Heart left ventricle (tissue), 16 donors: ENCODE data around the gene SPATA2. TPM values are rescaled to one million over a fixed set of nuclear protein-coding genes. Genes with fewer than 3 reads are reported as not detected.

ENCODE experiments used
- ATAC-seq, 4 donors: fragments of 200-7000 bp; cut with Tn5 transposase; one replicate each; pipeline ENCODE4 v1.9.1; 2020 to 2022; ENCODE audit warnings: moderate library complexity in 4 of 4, mild to moderate bottlenecking in 3 of 4, moderate number of reproducible peaks in 1 of 4
- DNase-seq, 5 donors: peaks; one replicate each; pipeline ENCODE4 v3.0.0-alpha.2; 2020
- H3K27ac ChIP-seq, 12 donors: fragments of 200-600 bp; sonication (generic) in 4 of 12; one replicate each; pipeline versions ENCODE4 v1.5.0 to v1.8.0; 2016 to 2022; ENCODE audit warnings: mild to moderate bottlenecking in 2 of 12
- H3K27me3 ChIP-seq, 9 donors: fragments of 200-600 bp; sonication (generic) in 2 of 9; one replicate each; pipeline versions ENCODE4 v1.5.1 to v1.8.0; 2016 to 2022; ENCODE audit warnings: mild to moderate bottlenecking in 3 of 9
- H3K36me3 ChIP-seq, 9 donors: fragments of 200-600 bp; sonication (generic) in 2 of 9; one replicate each; pipeline versions ENCODE4 v1.5.0 to v1.8.0; 2018 to 2022; ENCODE audit warnings: mild to moderate bottlenecking in 2 of 9
- H3K4me1 ChIP-seq, 12 donors: fragments of 200-600 bp; sonication (generic) in 4 of 12; one replicate each; pipeline versions ENCODE4 v1.5.0 to v1.8.0; 2016 to 2022; ENCODE audit warnings: mild to moderate bottlenecking in 3 of 12
- H3K4me3 ChIP-seq, 12 donors: fragments of 200-600 bp; sonication (generic) in 4 of 12; one replicate each; pipeline versions ENCODE4 v1.5.0 to v1.8.0; 2017 to 2022; ENCODE audit warnings: mild to moderate bottlenecking in 9 of 12, moderate library complexity in 4 of 12
- H3K9me3 ChIP-seq, 12 donors: fragments of 200-600 bp; sonication (generic) in 4 of 12; one replicate each; pipeline versions ENCODE4 v1.5.0 to v1.8.0; 2016 to 2022; ENCODE audit warnings: mild to moderate bottlenecking in 1 of 12
- POLR2A ChIP-seq, 2 donors: fragments of 450-650 bp; IDR thresholded peaks; one replicate each; pipeline ENCODE4 v1.6.1; 2017; ENCODE audit warnings: antibody characterized with exemption in 2 of 2, mild to moderate bottlenecking in 2 of 2, moderate library complexity in 2 of 2
- WGBS, 4 donors: extraction: QIAGEN DNeasy Blood & Tissue Kit in 2 of 4; methylation state at CpG; one replicate each; pipeline versions ENCODE4 v1.1.5 to v1.1.7; 2013 to 2018; 5-methylcytosine and 5-hydroxymethylcytosine counted together
- intact Hi-C, 10 donors: fragments of 100-400 bp; cut with DNase I; formaldehyde crosslinking; loops; one replicate each; pipeline versions ENCODE4 v1.11.1 to v1.14.2; 2022
- polyA plus RNA-seq, 2 donors: library from polyadenylated mRNA; stranded (reverse); fragments of 200-250 nt; gene quantifications; one replicate each; pipeline ENCODE4 v1.2.3, GENCODE V29; 2013
- total RNA-seq, 9 donors: library from RNA; depleted of rRNA in 2 of 9; stranded (reverse); fragments of >200 nt in 2 of 9; fragmentation: NEBNext Ultra II Directional in 3 of 9; extraction: Animal tissue kit (Norgen Biotek cat#: 25700) in 3 of 9; gene quantifications; one replicate each; pipeline versions ENCODE4 v1.1.0 to v1.2.4, GENCODE V29; 2016 to 2023
- TF ChIP-seq, protein P1 (sequence below), 12 donors: fragments of 200-600 bp; sonication (generic) in 4 of 12; IDR thresholded peaks; one replicate each; pipeline versions ENCODE4 v1.5.0 to v1.8.0; 2018 to 2022; ENCODE audit warnings: antibody characterized with exemption in 12 of 12, mild to moderate bottlenecking in 5 of 12
- donor health status: ischemic (EF 13 %, LVEDD 7.1; RV severe dilation, severe dysfunction).
- donor health status: healthy with polysubstance abuse.
- donor health status: DM: no; HTN: yes; CAD: no.
- donor health status: DM: no; HTN: no; CAD: no.
- donor health status: ischemic (EF 25% LVEDD 6.9; RV normal size, moderate dysfunction).
- donor health status: ischemic (EF 25% LVEDD 5.7; RV mildly dilated, moderate dysfunction).
- donor health status: healthy.
- donor health status: DM: yes; HTN: yes; CAD: no.
- donor health status: ischemic (EF 35%, LVEDD 5.7; RV mildly dilated, moderate dysfunction).
- donor health status: nonischemic (EF 11% LVEDD 7.7; RV severe dilation, severe dysfunction).
- donor health status: DM: yes; HTN: yes; CAD: no.
- donor health status: PGD.
- donor health status: ischemic (EF 29% LVEDD 5.4; RV normal size, mild dysfunction).
- donor health status: nonischemic (EF 23%, LVEDD 6.1; RV moderate dilation, normal function).

SPATA2 gene
- total and polyA plus RNA-seq, 11 donors = 4.3 to 9.3 (median 7.8) TPM

DNA sequence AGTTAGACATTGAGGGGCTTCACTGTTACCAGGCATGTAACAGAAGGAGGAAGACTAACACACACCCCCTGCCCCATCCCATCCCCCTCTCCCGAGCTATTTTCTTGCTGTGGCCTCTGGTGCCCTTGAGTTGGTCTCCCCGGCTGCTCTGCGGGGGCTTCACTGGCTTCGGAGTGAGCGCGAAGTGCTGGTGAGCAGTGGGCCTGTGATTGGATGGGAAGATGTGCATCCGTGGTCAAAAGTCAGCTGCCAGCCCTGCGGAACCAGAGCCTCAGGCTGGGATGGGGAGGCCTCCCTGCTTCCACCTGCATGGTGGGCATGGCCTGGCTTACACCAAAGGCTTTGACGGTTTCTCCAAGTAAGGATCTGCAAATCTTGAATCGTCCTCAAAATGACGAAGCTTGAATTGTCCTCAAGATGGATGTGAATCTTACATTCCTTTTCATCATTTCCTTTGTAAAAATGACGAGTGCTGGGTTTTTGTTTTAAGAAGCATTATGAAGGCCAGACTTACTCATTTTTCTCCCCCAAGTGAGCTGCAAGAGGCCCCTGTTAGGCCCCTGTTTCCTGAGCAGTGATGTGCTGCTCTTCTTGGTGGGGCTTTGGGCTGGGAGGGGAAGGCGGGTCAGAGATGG is 23.7 kb downstream of the SPATA2 start:
- H3K27me3 ChIP-seq = no peaks in the 10 kb centered on the region
- peak in 1 of 5 donors; percentile 3 for DNase-seq
- no peaks in the 10 kb centered on the region for H3K9me3 ChIP-seq
- peaks cover 0 to 18% (median 6%) of the 10 kb centered on the region in 9 donors for H3K36me3 ChIP-seq
- WGBS, 4 donors = 89 to 95% (median 92%) methylated on average over 13 of the region's 13 CpGs
- TF ChIP-seq, protein P1, sequence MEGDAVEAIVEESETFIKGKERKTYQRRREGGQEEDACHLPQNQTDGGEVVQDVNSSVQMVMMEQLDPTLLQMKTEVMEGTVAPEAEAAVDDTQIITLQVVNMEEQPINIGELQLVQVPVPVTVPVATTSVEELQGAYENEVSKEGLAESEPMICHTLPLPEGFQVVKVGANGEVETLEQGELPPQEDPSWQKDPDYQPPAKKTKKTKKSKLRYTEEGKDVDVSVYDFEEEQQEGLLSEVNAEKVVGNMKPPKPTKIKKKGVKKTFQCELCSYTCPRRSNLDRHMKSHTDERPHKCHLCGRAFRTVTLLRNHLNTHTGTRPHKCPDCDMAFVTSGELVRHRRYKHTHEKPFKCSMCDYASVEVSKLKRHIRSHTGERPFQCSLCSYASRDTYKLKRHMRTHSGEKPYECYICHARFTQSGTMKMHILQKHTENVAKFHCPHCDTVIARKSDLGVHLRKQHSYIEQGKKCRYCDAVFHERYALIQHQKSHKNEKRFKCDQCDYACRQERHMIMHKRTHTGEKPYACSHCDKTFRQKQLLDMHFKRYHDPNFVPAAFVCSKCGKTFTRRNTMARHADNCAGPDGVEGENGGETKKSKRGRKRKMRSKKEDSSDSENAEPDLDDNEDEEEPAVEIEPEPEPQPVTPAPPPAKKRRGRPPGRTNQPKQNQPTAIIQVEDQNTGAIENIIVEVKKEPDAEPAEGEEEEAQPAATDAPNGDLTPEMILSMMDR (IDR thresholded peaks at IDR 0.05) = no peak
- TF ChIP-seq POLR2A (IDR thresholded peaks at IDR 0.05) = no peak
- H3K4me3 ChIP-seq = no peak overlapping the region
- peaks cover 0 to 89% (median 57%) of the 10 kb centered on the region in 12 donors for H3K4me1 ChIP-seq
- no peak for ATAC-seq
- peak overlapping the region in 4 of 12 donors; percentile 52 to 78 (median 66) for H3K27ac ChIP-seq
- intact Hi-C loops = loop anchor here in 1 of 10 donors (5.0 kb wide), 1 partner anchor 36 kb away; no protein-coding TSS in a partner anchor

GRCh38 chr20:49890471-49891361 is 24.6 kb downstream of the SPATA2 start:
- intact Hi-C loops = loop anchor here in 1 of 10 donors (5.0 kb wide), 1 partner anchor 37 kb away; no protein-coding TSS in a partner anchor
- H3K4me3 ChIP-seq = no peak overlapping the region
- peaks cover 0 to 26% (median 11%) of the 10 kb centered on the region in 9 donors for H3K36me3 ChIP-seq
- no peak for TF ChIP-seq POLR2A (IDR thresholded peaks at IDR 0.05)
- TF ChIP-seq, protein P1 (IDR thresholded peaks at IDR 0.05) = no peak
- peak overlapping the region in 3 of 12 donors; percentile 2 to 78 (median 58) for H3K27ac ChIP-seq
- peaks cover 0 to 80% (median 57%) of the 10 kb centered on the region in 12 donors for H3K4me1 ChIP-seq
- 50 to 60% (median 54%) methylated on average over 15 to 21 of the region's 21 CpGs for WGBS, 4 donors
- H3K27me3 ChIP-seq = no peaks in the 10 kb centered on the region
- ATAC-seq = peak in 3 of 4 donors; percentile 37 to 47 (median 39)
- peak in 4 of 5 donors; percentile 44 to 58 (median 56) for DNase-seq
- H3K9me3 ChIP-seq = no peaks in the 10 kb centered on the region

- peaks cover 0 to 78% (median 57%) of the 10 kb centered on the region in 12 donors for H3K4me1 ChIP-seq
- intact Hi-C loops = loop anchor here in 5 of 10 donors (2.0 to 5.0 kb wide), 3 partner anchors 37 to 279 kb away; no protein-coding TSS in a partner anchor
- DNase-seq (peak in 1 of 5 donors; percentile 21), ATAC-seq (no peak)
- TF ChIP-seq, protein P1 (IDR thresholded peaks at IDR 0.05) = peak in 4 of 12 donors; percentile 15 to 20 (median 18)
- TF ChIP-seq POLR2A (IDR thresholded peaks at IDR 0.05) = no peak
- no peak overlapping the region for H3K4me3 ChIP-seq
- H3K9me3 ChIP-seq = no peaks in the 10 kb centered on the region
- H3K27me3 ChIP-seq = no peaks in the 10 kb centered on the region
- peaks cover 0 to 34% (median 16%) of the 10 kb centered on the region in 9 donors for H3K36me3 ChIP-seq
- WGBS, 4 donors = 73 to 82% (median 80%) methylated on average over 5 to 9 of the region's 9 CpGs
- H3K27ac ChIP-seq = peak overlapping the region in 1 of 12 donors; percentile 19
Observed at GRCh38 chr20:49889935-49890333, 25.4 kb downstream of the SPATA2 start.
